K562 (cell line): ENCODE data around the gene CXCR5. TPM values are rescaled to one million over a fixed set of nuclear protein-coding genes. Genes with fewer than 3 reads are reported as not detected.

Source experiments
- ATAC-seq: fragments of 200-7000 bp; cut with Tn5 transposase; 3 replicates; pipeline ENCODE4 v1.9.1; 2020; ENCODE audit warnings: moderate library complexity
- BruUV-seq: library from RNA; stranded (reverse); fragments of 400-500 nt; replicated peaks from 2 replicates; lab custom pipeline; 2021; lab: Mats Ljungman, UMichigan
- CTCF ChIA-PET: fragments of 300-600 bp; formaldehyde crosslinking; extraction: SDS; loops from one replicate; lab custom pipeline; 2021; ENCODE audit warnings: low intra/inter-chr PET ratio; lab: Yijun Ruan, JAX
- POLR2A ChIA-PET: fragments of 300-600, 350-650 bp; sonication (Branson Sonifier 250); formaldehyde crosslinking; extraction: SDS; loops from one replicate; lab custom pipeline; 2021; ENCODE audit warnings: antibody characterized with exemption, inconsistent platforms; lab: Yijun Ruan, JAX
- DNase-seq, 4 experiments: peaks; one replicate each; pipeline versions ENCODE4 v3.0.0 to v3.0.0-alpha.2; 2011 to 2018; ENCODE audit warnings: low spot score in 3 of 4, mixed read lengths in 3 of 4; ENCODE audit errors: extremely low read depth in 1 of 4
- FAIRE-seq: peaks from 2 replicates; lab custom pipeline; 2011; peaks lifted over from hg19 to GRCh38; lab: Jason Lieb, UNC
- H2AFZ ChIP-seq: 2 replicates; pipeline ENCODE4 v1.6.0; 2011; ENCODE audit warnings: low read depth, low read length, control low read depth, inconsistent platforms
- H3K27ac ChIP-seq: fragments of 200-600 bp; 3 replicates; pipeline ENCODE4 v1.8.0; 2011; ENCODE audit warnings: low read depth, mild to moderate bottlenecking, control low read depth, inconsistent platforms, low read length, moderate library complexity, mixed read lengths; ENCODE audit errors: extremely low read depth
- H3K27me3 ChIP-seq, 2 experiments: fragments of 300-600 bp in 1 of 2; 2 replicates in 1 of 2; 3 replicates in 1 of 2; pipeline versions ENCODE4 v1.6.0 to v1.8.0; 2011; ENCODE audit warnings: inconsistent platforms in 2 of 2, low read length in 2 of 2, mild to moderate bottlenecking in 1 of 2, mixed read lengths in 1 of 2, moderate library complexity in 1 of 2; ENCODE audit not compliant: control insufficient read depth in 2 of 2, insufficient read depth in 2 of 2
- H3K36me3 ChIP-seq: fragments of 300-600 bp; 3 replicates; pipeline ENCODE4 v1.8.0; 2011; ENCODE audit warnings: mild to moderate bottlenecking, low read length, inconsistent platforms; ENCODE audit not compliant: control insufficient read depth, insufficient read depth
- H3K4me1 ChIP-seq, 2 experiments: fragments of 200-600 bp in 1 of 2; replicated peaks in 1 of 2; 2 replicates in 1 of 2; 3 replicates in 1 of 2; pipeline versions ENCODE4 v1.5.1 to v1.8.0; 2011; ENCODE audit warnings: inconsistent platforms in 2 of 2, low read length in 2 of 2, mild to moderate bottlenecking in 1 of 2, mixed read lengths in 1 of 2, moderate library complexity in 1 of 2; ENCODE audit not compliant: control insufficient read depth in 2 of 2, insufficient read depth in 2 of 2
- H3K4me2 ChIP-seq: 2 replicates; pipeline ENCODE4 v1.6.1; 2011; ENCODE audit warnings: low read length, control low read depth, inconsistent platforms, mixed read lengths; ENCODE audit not compliant: insufficient read depth
- H3K4me3 ChIP-seq: fragments of 200-600 bp; sonication (generic), shearing (Covaris generic); 2 replicates; pipeline ENCODE4 v1.5.1; 2016; ENCODE audit warnings: control low read depth, inconsistent platforms
- H3K79me2 ChIP-seq: fragments of 200-600 bp; 3 replicates; pipeline ENCODE4 v1.8.0; 2011; ENCODE audit warnings: low read length, inconsistent platforms; ENCODE audit not compliant: control insufficient read depth, insufficient read depth
- H3K9ac ChIP-seq, 2 experiments: 2 replicates each; pipeline versions ENCODE4 v1.6.0 to v1.6.1; 2011; ENCODE audit warnings: low read depth in 2 of 2, low read length in 2 of 2, control low read depth in 1 of 2, inconsistent platforms in 1 of 2, mild to moderate bottlenecking in 1 of 2, mixed read lengths in 1 of 2; ENCODE audit not compliant: insufficient read depth in 1 of 2
- H3K9me1 ChIP-seq: one replicate; pipeline ENCODE4 v1.6.0; 2011; ENCODE audit warnings: inconsistent platforms, mild to moderate bottlenecking, low read length, moderate library complexity; ENCODE audit not compliant: control insufficient read depth, insufficient read depth
- H3K9me3 ChIP-seq: replicated peaks from 2 replicates; pipeline ENCODE4 v1.5.1; 2011; ENCODE audit warnings: low read depth, low read length, inconsistent platforms; ENCODE audit not compliant: control insufficient read depth, insufficient read depth
- H4K20me1 ChIP-seq: replicated peaks from 2 replicates; pipeline ENCODE4 v1.6.1; 2011; ENCODE audit warnings: low read length, inconsistent platforms, mixed read lengths; ENCODE audit not compliant: control insufficient read depth, insufficient read depth
- BRD4 ChIP-seq: fragments of 200-600 bp; sonication (generic); IDR thresholded peaks from 2 replicates; pipeline ENCODE4 v1.6.1; 2017; ENCODE audit warnings: inconsistent platforms
- HNRNPH1 ChIP-seq: fragments of 200-400 bp; formaldehyde crosslinking; optimal IDR thresholded peaks from 2 replicates; pipeline ENCODE3; 2017; ENCODE audit warnings: low read depth, mild to moderate bottlenecking, low read length, moderate library complexity
- MAFG ChIP-seq: fragments of 450-650 bp; conservative IDR thresholded peaks from 2 replicates; pipeline ENCODE4 v1.6.1; 2016; ENCODE audit warnings: missing genetic modification characterization, missing compliant biosample characterization
- NELFE ChIP-seq: IDR thresholded peaks from 2 replicates; pipeline ENCODE4 v1.6.1; 2011; ENCODE audit warnings: mild to moderate bottlenecking; ENCODE audit not compliant: insufficient read depth, insufficient read length
- NEUROD1 ChIP-seq: fragments of 150-350 bp; IDR thresholded peaks from 2 replicates; pipeline ENCODE4 v1.6.1; 2014; ENCODE audit warnings: borderline replicate concordance, low read length, low read depth; ENCODE audit not compliant: partially characterized antibody
- PYGO2 ChIP-seq: fragments of 450-650 bp; IDR thresholded peaks from 2 replicates; pipeline ENCODE4 v1.6.1; 2016; ENCODE audit warnings: mild to moderate bottlenecking, missing genetic modification characterization, moderate library complexity, missing compliant biosample characterization
- SFPQ ChIP-seq: fragments of 200-400 bp; formaldehyde crosslinking; IDR thresholded peaks from 2 replicates; pipeline ENCODE4 v1.6.1; 2017; ENCODE audit warnings: mild to moderate bottlenecking, low read depth, low read length, moderate library complexity
- SMAD2 ChIP-seq: fragments of 150-350 bp; IDR thresholded peaks from 2 replicates; pipeline ENCODE4 v1.6.1; 2014; ENCODE audit warnings: low read depth, mild to moderate bottlenecking, low read length
- SMARCE1 ChIP-seq: fragments of 450-650 bp; IDR thresholded peaks from 2 replicates; pipeline ENCODE4 v1.7.1; 2016; ENCODE audit warnings: mild to moderate bottlenecking
- TCF3 ChIP-seq: sonication (generic); formaldehyde crosslinking; IDR thresholded peaks from 2 replicates; pipeline ENCODE4 v1.4.0; 2020; ENCODE audit warnings: mild to moderate bottlenecking, missing genetic modification reagents
- ZBTB17 ChIP-seq: fragments of 450-650 bp; formaldehyde crosslinking; IDR thresholded peaks from 2 replicates; pipeline ENCODE4 v1.4.0; 2020; ENCODE audit warnings: mild to moderate bottlenecking
- ZNF12 ChIP-seq: sonication (generic); formaldehyde crosslinking; IDR thresholded peaks from 2 replicates; pipeline ENCODE4 v1.4.0; 2020; ENCODE audit warnings: mild to moderate bottlenecking, missing genetic modification reagents
- ZNF232 ChIP-seq: sonication (generic); formaldehyde crosslinking; IDR thresholded peaks from 2 replicates; pipeline ENCODE4 v1.8.0; 2022; ENCODE audit warnings: mild to moderate bottlenecking, missing genetic modification reagents
- ZNF3 ChIP-seq: fragments of 250-450 bp; sonication (Bioruptor Pico); IDR thresholded peaks from 2 replicates; pipeline ENCODE4 v1.5.0; 2021; ENCODE audit warnings: mild to moderate bottlenecking, moderate library complexity
- ZNF311 ChIP-seq: fragments of 250-450 bp; sonication (Bioruptor Pico); IDR thresholded peaks from 2 replicates; pipeline ENCODE4 v1.4.0; 2020; ENCODE audit warnings: mild to moderate bottlenecking, moderate library complexity
- WGBS: fragments of 100-300 bp; shearing (Covaris generic); methylation state at CpG from one replicate; pipeline ENCODE4 v1.1.6; 2016; ENCODE audit warnings: low coverage, mixed read lengths; ENCODE audit not compliant: insufficient coverage; ENCODE audit errors: missing lambda C conversion rate; 5-methylcytosine and 5-hydroxymethylcytosine counted together
- in situ Hi-C: fragments of 300-500 bp; cut with MboI; formaldehyde crosslinking; loops from 4 replicates; pipeline ENCODE4 v1.15.0; 2018; ENCODE audit warnings: inconsistent platforms, mixed read lengths
- intact Hi-C: fragments of 100-400 bp; cut with micrococcal nuclease; formaldehyde crosslinking; loops from 2 replicates; pipeline ENCODE4 v1.14.2; 2022
- polyA plus RNA-seq, 8 experiments: library from polyadenylated mRNA; depleted of rRNA in 4 of 8; stranded (reverse) in 5 of 8; unstranded in 3 of 8; fragments of >200 nt; fragmentation: Nextera tagmentation in 2 of 8; fragmentation: Illumina TruSeq in 1 of 8; extraction: Ambion mirVana in 2 of 8; extraction: Trizol in 1 of 8; gene quantifications; 2 replicates each; pipeline versions ENCODE4 v1.2.1 to v1.2.3, GENCODE V29; 2011 to 2014; ENCODE audit warnings: inconsistent platforms in 1 of 8, missing spikeins in 1 of 8
- total RNA-seq, 7 experiments: library from RNA; depleted of rRNA in 6 of 7; stranded (reverse); fragments of >200 nt in 6 of 7; fragmentation: Illumina TruSeq in 2 of 7; extraction: Trizol in 2 of 7; gene quantifications; 2 replicates each; pipeline versions ENCODE4 v1.2.1 to v1.2.3, GENCODE V29; 2011 to 2021; ENCODE audit warnings: low replicate concordance in 1 of 7

Gene CXCR5
- total and polyA plus RNA-seq, 9 of the 15 experiments (the other 6 are each of a cell fraction or from before 2014, with no cell fraction given), result 0.03 to 0.06 TPM; not detected in 7

DNA sequence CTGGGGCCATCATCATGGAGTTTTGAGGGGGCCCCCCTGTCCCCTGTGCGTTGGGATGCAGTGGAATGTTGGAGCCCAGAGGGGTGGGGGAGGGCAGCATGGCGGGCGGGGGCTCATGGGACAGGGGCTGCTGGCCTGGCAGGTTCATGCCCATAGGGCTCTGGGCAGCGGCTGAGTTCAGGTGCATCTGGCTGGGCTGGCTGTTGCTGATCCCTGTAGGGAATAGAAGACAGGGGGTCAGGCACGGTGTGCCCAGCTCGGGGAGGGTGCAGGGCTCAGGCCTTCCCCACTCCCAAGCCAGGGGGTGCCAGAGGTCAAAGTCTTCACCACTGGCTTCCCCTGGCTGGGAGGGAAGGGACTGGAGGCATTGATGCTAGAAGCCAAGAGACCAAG lies 15.6 kb downstream of the CXCR5 start:
- CTCF ChIA-PET, result no interaction called here
- 94% methylated on average over 3 of the region's 6 CpGs for WGBS
- Histone ChIP-seq H3K4me2 (no peak overlapping the region), H3K9ac (no peak overlapping the region), H4K20me1 (no peaks in the 10 kb centered on the region), H3K27me3 (no peaks in the 10 kb centered on the region), H3K79me2 (no peaks in the 10 kb centered on the region), H3K27ac (no peak overlapping the region), H3K9me3 (no peaks in the 10 kb centered on the region; the same call in 1 of the 2 replicates), H3K4me1 (peaks cover 0 to 41% of the 10 kb centered on the region in 2 experiments; a peak in 2 of 5 replicates)
- ATAC-seq (no peak), DNase-seq (no peak)
- in situ Hi-C loops, result no loop called here
- POLR2A ChIA-PET, result interaction anchor here (1.0 kb wide), 1 partner anchor 16 kb away, joined by 3 read pairs; the partner anchor contains the start of gene CXCR5
- BruUV-seq, result no TSS peak
- TF ChIP-seq NEUROD1 (no peak), ZNF232 (CRISPR knock-in tag) (no peak), TCF3 (CRISPR knock-in tag) (no peak), ZNF311 (no peak), MAFG (tag) (no peak), SMAD2 (no peak), ZBTB17 (CRISPR knock-in tag) (no peak), HNRNPH1 (no peak), BRD4 (no peak), ZNF12 (no peak), SMARCE1 (no peak), NELFE (no peak), SFPQ (no peak), ZNF3 (CRISPR knock-in tag) (no peak), PYGO2 (no peak)
- TF ChIP-seq, all 486 proteins: peak for 0
- no peak overlapping the region for H2AFZ ChIP-seq
- H3K4me3 ChIP-seq, result no peak overlapping the region
- H3K9me1 ChIP-seq, result no peaks in the 10 kb centered on the region
- intact Hi-C loops, result no loop called here
- H3K36me3 ChIP-seq, result peaks cover 34% of the 10 kb centered on the region; the same call in 1 of the 3 replicates
- no peak for FAIRE-seq
